ENCODE results near the gene FXYD5. TPM values are rescaled to one million over a fixed set of nuclear protein-coding genes. Genes with fewer than 3 reads are reported as not detected.

The FXYD5 gene
- total and polyA plus RNA-seq, 2 donors (not counting 1 experiment from before 2014, with no cell fraction given): 310 to 390 TPM

DNA sequence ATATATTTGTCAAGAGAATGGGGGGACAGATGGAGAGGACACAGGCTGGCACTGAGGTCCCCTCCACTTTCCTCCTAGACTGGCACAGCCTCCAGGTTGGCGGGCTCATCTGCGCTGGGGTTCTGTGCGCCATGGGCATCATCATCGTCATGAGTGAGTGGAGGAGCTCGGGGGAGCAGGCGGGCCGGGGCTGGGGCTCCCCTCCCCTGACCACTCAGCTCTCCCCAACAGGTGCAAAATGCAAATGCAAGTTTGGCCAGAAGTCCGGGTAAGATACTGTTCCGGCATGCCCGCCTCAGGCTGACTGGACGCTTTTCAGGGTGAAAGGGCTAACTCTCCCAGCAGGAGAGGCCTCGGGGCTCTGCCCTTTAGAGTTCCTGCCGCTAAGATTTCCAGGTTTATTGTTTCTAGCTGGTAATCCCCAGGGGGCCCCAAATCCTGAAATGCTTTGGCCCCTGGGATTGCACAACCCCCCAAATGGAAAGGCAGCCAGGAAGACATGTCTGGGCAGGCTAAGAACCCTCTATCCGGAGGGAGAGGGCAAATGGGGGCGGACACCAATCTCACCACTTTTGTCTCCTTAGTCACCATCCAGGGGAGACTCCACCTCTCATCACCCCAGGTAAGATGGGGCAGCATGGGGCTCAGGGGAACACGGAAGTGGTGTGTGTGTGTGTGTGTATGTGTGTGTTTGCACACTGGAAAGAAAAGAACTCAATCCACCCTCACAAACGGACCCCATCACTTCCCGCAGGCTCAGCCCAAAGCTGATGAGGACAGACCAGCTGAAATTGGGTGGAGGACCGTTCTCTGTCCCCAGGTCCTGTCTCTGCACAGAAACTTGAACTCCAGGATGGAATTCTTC, 31.6 kb upstream of the FXYD5 start:
- TF ChIP-seq, protein P1, sequence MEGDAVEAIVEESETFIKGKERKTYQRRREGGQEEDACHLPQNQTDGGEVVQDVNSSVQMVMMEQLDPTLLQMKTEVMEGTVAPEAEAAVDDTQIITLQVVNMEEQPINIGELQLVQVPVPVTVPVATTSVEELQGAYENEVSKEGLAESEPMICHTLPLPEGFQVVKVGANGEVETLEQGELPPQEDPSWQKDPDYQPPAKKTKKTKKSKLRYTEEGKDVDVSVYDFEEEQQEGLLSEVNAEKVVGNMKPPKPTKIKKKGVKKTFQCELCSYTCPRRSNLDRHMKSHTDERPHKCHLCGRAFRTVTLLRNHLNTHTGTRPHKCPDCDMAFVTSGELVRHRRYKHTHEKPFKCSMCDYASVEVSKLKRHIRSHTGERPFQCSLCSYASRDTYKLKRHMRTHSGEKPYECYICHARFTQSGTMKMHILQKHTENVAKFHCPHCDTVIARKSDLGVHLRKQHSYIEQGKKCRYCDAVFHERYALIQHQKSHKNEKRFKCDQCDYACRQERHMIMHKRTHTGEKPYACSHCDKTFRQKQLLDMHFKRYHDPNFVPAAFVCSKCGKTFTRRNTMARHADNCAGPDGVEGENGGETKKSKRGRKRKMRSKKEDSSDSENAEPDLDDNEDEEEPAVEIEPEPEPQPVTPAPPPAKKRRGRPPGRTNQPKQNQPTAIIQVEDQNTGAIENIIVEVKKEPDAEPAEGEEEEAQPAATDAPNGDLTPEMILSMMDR (IDR thresholded peaks at IDR 0.05): no peak
- no peak for TF ChIP-seq EZH2 (IDR thresholded peaks at IDR 0.05; ENCODE audit: borderline replicate concordance, insufficient read depth, low read depth, low read length, poor library complexity, severe bottlenecking)
- H3K4me1 Mint-ChIP-seq: peaks cover 15% of the 10 kb centered on the region

DNA sequence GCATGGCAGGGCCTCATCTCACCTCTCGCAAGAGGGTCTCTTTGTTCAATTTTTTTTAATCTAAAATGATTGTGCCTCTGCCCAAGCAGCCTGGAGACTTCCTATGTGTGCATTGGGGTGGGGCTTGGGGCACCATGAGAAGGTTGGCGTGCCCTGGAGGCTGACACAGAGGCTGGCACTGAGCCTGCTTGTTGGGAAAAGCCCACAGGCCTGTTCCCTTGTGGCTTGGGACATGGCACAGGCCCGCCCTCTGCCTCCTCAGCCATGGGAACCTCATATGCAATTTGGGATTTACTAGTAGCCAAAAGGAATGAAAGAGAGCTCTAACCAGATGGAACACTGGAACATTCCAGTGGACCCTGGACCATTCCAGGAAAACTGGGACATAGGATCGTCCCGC, 31.0 kb upstream of the FXYD5 start:
- no peaks in the 10 kb centered on the region for H3K79me2 ChIP-seq (ENCODE audit: control insufficient read depth, insufficient read depth, low read length)
- H4K20me1 ChIP-seq (ENCODE audit: control insufficient read depth, insufficient read depth, low read length, poor library complexity, severe bottlenecking): no peaks in the 10 kb centered on the region
- no peak overlapping the region for H3K27ac ChIP-seq (ENCODE audit: low read length in 2 of 2)
- Mint-ChIP-seq H3K4me3 (peak overlapping the region; percentile 96), H3K4me1 (peaks cover 15% of the 10 kb centered on the region), H3K27me3 (no peaks in the 10 kb centered on the region), H3K9me3 (ENCODE audit: insufficient read depth) (no peaks in the 10 kb centered on the region), H3K27ac (peak overlapping the region; percentile 95)
- peak overlapping the region; percentile 76 for H3K4me2 ChIP-seq (replicated peaks; ENCODE audit: low read depth, low read length, poor library complexity, severe bottlenecking)
- H3K9me3 ChIP-seq (ENCODE audit: control extremely low read depth in 1 of 3, control insufficient read depth in 2 of 3, insufficient read depth in 1 of 3, low read length in 2 of 3): no peaks in the 10 kb centered on the region
- H3K4me3 ChIP-seq (ENCODE audit: control extremely low read depth in 1 of 5, extremely low read depth in 1 of 5, insufficient read depth in 1 of 5, low read depth in 2 of 5, low read length in 4 of 5): peak overlapping the region in 1 of 5 experiments; percentile 72
- intact Hi-C loops (cut with micrococcal nuclease): loop anchor here (5.0 kb wide), 1 partner anchor 36 kb away; no protein-coding TSS in a partner anchor
- H3K4me1 ChIP-seq (ENCODE audit: control insufficient read depth in 2 of 2, insufficient read depth in 2 of 2, low read length in 2 of 2): peaks cover 10 to 17% of the 10 kb centered on the region in 2 donors
- H3K27me3 ChIP-seq (replicated peaks in 1 of 4; ENCODE audit: control extremely low read depth in 1 of 4, control insufficient read depth in 3 of 4, insufficient read depth in 4 of 4, low read length in 3 of 4): no peaks in the 10 kb centered on the region
- POLR2A ChIA-PET: no interaction called here
- TF ChIP-seq EZH2 (IDR thresholded peaks at IDR 0.05; ENCODE audit: borderline replicate concordance, insufficient read depth, low read depth, low read length, poor library complexity, severe bottlenecking): no peak
- TF ChIP-seq, protein P1 (IDR thresholded peaks at IDR 0.05): no peak
- H3K9ac ChIP-seq (ENCODE audit: low read length): peak overlapping the region; percentile 65
- no peak overlapping the region for H2AFZ ChIP-seq (ENCODE audit: insufficient read depth, low read depth, low read length, poor library complexity, severe bottlenecking)
- CTCF ChIA-PET: interaction anchor here (0.6 to 2.1 kb wide), 5 partner anchors 9 to 57 kb away, joined by 3 to 11 read pairs (median 8); no protein-coding TSS in a partner anchor
- 84% methylated on average over 2 of the region's 5 CpGs for WGBS (ENCODE audit: insufficient coverage)
- ATAC-seq (ENCODE audit: low read depth) (no peak), DNase-seq (no peak)
- no peaks in the 10 kb centered on the region for H3K36me3 ChIP-seq (replicated peaks in 1 of 2; ENCODE audit: control extremely low read depth in 1 of 2, control insufficient read depth in 1 of 2, extremely low read depth in 1 of 2, insufficient read depth in 2 of 2, low read length in 1 of 2)

More for the DNA sequence above, 31.6 kb upstream of the FXYD5 start:
- WGBS (ENCODE audit: insufficient coverage): 95% methylated on average over 16 of the region's 19 CpGs
- no peak overlapping the region for H3K4me2 ChIP-seq (replicated peaks; ENCODE audit: low read depth, low read length, poor library complexity, severe bottlenecking)
- no peaks in the 10 kb centered on the region for H3K27me3 ChIP-seq (replicated peaks in 1 of 4; ENCODE audit: control extremely low read depth in 1 of 4, control insufficient read depth in 3 of 4, insufficient read depth in 4 of 4, low read length in 3 of 4)
- no peak overlapping the region for H3K9ac ChIP-seq (ENCODE audit: low read length)
- peak overlapping the region; percentile 32 for H3K27ac Mint-ChIP-seq
- CTCF ChIA-PET: interaction anchor here (2.1 kb wide), 1 partner anchor 56 kb away, joined by 11 read pairs; no protein-coding TSS in a partner anchor
- H3K4me3 ChIP-seq (ENCODE audit: control extremely low read depth in 1 of 5, extremely low read depth in 1 of 5, insufficient read depth in 1 of 5, low read depth in 2 of 5, low read length in 4 of 5): no peak overlapping the region
- intact Hi-C loops (cut with micrococcal nuclease): loop anchor here (5.0 kb wide), 1 partner anchor 36 kb away; no protein-coding TSS in a partner anchor
- H3K9me3 Mint-ChIP-seq (ENCODE audit: insufficient read depth): no peaks in the 10 kb centered on the region
- H3K9me3 ChIP-seq (ENCODE audit: control extremely low read depth in 1 of 3, control insufficient read depth in 2 of 3, insufficient read depth in 1 of 3, low read length in 2 of 3): no peaks in the 10 kb centered on the region
- no peak overlapping the region for H3K4me3 Mint-ChIP-seq
- DNase-seq: no peak
- H3K27ac ChIP-seq (ENCODE audit: low read length in 2 of 2): no peak overlapping the region
- no peak for ATAC-seq (ENCODE audit: low read depth)
- POLR2A ChIA-PET: no interaction called here
- no peak overlapping the region for H2AFZ ChIP-seq (ENCODE audit: insufficient read depth, low read depth, low read length, poor library complexity, severe bottlenecking)
- H3K27me3 Mint-ChIP-seq: no peaks in the 10 kb centered on the region
- no peaks in the 10 kb centered on the region for H3K36me3 ChIP-seq (replicated peaks in 1 of 2; ENCODE audit: control extremely low read depth in 1 of 2, control insufficient read depth in 1 of 2, extremely low read depth in 1 of 2, insufficient read depth in 2 of 2, low read length in 1 of 2)
- H3K79me2 ChIP-seq (ENCODE audit: control insufficient read depth, insufficient read depth, low read length): no peaks in the 10 kb centered on the region
- no peaks in the 10 kb centered on the region for H4K20me1 ChIP-seq (ENCODE audit: control insufficient read depth, insufficient read depth, low read length, poor library complexity, severe bottlenecking)
- peaks cover 10 to 17% of the 10 kb centered on the region in 2 donors for H3K4me1 ChIP-seq (ENCODE audit: control insufficient read depth in 2 of 2, insufficient read depth in 2 of 2, low read length in 2 of 2)

All from B cell (primary cell).